ENCODE results near the gene LETM1. TPM values are rescaled to one million over a fixed set of nuclear protein-coding genes. Genes with fewer than 3 reads are reported as not detected.
A peak's percentile ranks its signal among the peaks of the same experiment; 100 is the strongest.

Gene LETM1
- total and polyA plus RNA-seq, 2 of the 13 experiments (the other 11 are each of a cell fraction or from before 2014, with no cell fraction given) = 9.7 to 41.6 TPM

DNA sequence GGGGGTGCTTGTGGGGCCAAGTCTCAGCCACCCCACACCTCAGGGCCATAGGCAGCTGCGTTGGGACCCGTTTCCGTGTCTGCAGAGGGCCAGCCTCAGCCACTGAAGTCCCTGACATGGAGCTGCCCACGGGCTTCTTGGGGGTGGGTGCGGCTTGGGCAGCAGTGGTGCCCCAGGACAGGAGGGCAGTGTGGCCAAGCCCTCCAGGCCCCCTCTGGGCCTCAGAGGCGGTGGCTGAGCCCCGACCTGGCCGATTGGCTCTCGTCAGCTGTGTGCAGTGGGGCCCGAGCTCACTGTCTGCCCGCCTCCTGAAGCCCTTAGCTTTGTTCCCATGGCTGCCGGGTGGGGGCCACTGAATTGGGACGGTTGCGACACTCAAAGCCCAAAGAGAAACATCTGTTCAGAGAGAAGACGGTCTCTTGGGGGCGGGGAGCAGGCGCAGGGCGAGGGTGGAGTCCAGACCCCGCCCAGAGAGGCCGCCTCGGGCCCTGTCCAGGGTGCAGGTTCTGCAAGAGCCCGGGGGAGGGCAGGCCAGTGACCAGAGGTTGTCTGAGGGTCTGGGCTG is 53.7 kb downstream of the LETM1 start (continued):
- TF ChIP-seq PBX2 (CRISPR knock-in tag; IDR thresholded peaks at IDR 0.05) (no peak), GFI1 (CRISPR knock-in tag; IDR thresholded peaks at IDR 0.05; ENCODE audit: borderline replicate concordance) (no peak), ZNF709 (CRISPR knock-in tag; IDR thresholded peaks at IDR 0.05) (peak; percentile 67; the same call in 1 of the 2 replicates), MLLT10 (CRISPR knock-in tag; IDR thresholded peaks at IDR 0.05) (no peak), HOXA3 (CRISPR knock-in tag; IDR thresholded peaks at IDR 0.05) (peak; percentile 88), CBX5 (CRISPR knock-in tag; IDR thresholded peaks at IDR 0.05; ENCODE audit: borderline replicate concordance) (no peak), NR2F2 (IDR thresholded peaks at IDR 0.05; ENCODE audit: borderline replicate concordance, low read depth) (no peak), SMAD1 (CRISPR knock-in tag; IDR thresholded peaks at IDR 0.05; ENCODE audit: borderline replicate concordance, low read depth) (no peak), ZHX2 (IDR thresholded peaks at IDR 0.05; ENCODE audit: low read depth) (0 out of 2 replicates have a peak, but pooled peaks have one; percentile 35), ZHX2 (CRISPR knock-in tag; IDR thresholded peaks at IDR 0.05; ENCODE audit: borderline replicate concordance) (no peak), TCF12 (IDR thresholded peaks at IDR 0.05) (no peak), TCF12 (CRISPR knock-in tag; IDR thresholded peaks at IDR 0.05) (peak; percentile 79; the same call in 1 of the 2 replicates), TEAD3 (CRISPR knock-in tag; optimal IDR thresholded peaks at IDR 0.05; ENCODE audit: borderline replicate concordance) (peak; percentile 17), LCORL (IDR thresholded peaks at IDR 0.05) (peak; percentile 47; the same call in 1 of the 2 replicates), LCORL (CRISPR knock-in tag; IDR thresholded peaks at IDR 0.05) (peak; percentile 100), ZFP37 (CRISPR knock-in tag; IDR thresholded peaks at IDR 0.05; ENCODE audit: borderline replicate concordance) (no peak), NCOA2 (CRISPR knock-in tag; IDR thresholded peaks at IDR 0.05) (peak; percentile 70), BRCA1 (CRISPR knock-in tag; IDR thresholded peaks at IDR 0.05) (no peak), ZBTB8A (CRISPR knock-in tag; IDR thresholded peaks at IDR 0.05; ENCODE audit: borderline replicate concordance, low read depth) (no peak)
- TF ChIP-seq, protein P1, sequence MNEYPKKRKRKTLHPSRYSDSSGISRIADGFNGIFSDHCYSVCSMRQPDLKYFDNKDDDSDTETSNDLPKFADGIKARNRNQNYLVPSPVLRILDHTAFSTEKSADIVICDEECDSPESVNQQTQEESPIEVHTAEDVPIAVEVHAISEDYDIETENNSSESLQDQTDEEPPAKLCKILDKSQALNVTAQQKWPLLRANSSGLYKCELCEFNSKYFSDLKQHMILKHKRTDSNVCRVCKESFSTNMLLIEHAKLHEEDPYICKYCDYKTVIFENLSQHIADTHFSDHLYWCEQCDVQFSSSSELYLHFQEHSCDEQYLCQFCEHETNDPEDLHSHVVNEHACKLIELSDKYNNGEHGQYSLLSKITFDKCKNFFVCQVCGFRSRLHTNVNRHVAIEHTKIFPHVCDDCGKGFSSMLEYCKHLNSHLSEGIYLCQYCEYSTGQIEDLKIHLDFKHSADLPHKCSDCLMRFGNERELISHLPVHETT (CRISPR knock-in tag; conservative IDR thresholded peaks at IDR 0.05) = no peak
